Epithelial cell of prostate (primary cell): ENCODE data around the gene RPL5.

Experiments
- DNase-seq: peaks from one replicate; pipeline ENCODE4 v3.0.0-alpha.2; 2011; ENCODE audit warnings: low read depth, low spot score
- H3K27ac ChIP-seq: fragments of 450-650 bp; 2 replicates; pipeline ENCODE4 v1.5.1; 2017; ENCODE audit warnings: mild to moderate bottlenecking

RPL5 gene

GRCh38 chr1:92817986-92818764, 13.7 kb upstream of the RPL5 start:
- no peak overlapping the region for H3K27ac ChIP-seq
- no peak for DNase-seq

DNA sequence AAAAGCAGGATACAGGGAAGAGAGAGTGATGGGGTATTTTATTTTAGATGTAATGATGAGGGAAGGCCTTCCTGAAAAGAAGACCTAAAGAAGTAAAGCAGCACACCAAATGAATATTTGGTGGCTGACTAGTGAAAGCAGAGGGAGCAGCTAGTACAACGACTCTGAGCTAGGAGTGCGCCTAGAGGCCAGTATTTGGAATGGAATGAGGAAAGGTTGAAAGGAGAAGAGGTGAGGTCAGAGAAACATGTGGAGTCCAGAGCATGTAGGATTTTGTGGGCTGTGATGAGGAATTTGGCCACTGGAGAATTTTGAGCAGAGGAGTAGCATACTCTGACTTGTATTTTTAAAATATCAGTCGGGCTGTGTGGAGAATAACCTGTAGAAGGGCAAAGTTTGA, 11.8 kb upstream of the RPL5 start:
- peak overlapping the region; percentile 16 for H3K27ac ChIP-seq
- no peak for DNase-seq

DNA sequence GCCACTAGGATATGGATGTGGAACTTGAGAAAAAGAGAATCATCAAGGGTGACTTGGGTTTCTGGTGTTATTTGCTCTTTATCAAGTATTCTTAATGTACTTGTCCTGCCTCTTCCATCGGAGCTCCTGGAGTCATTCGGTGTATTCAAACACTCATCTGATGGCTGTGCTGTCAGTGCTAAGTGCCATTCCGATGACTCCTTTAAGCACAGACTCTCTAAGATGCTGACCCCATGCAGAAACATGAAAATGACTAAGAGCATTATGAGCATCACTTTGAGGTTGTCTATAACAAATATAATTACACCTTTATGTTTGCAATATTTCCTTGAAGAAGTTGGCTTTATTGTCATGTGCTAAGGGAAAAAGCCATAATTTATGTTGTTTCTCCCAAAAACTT, 11.3 kb upstream of the RPL5 start:
- H3K27ac ChIP-seq: peak overlapping the region; percentile 16
- DNase-seq: no peak

GRCh38 chr1:92822879-92823278, 9.0 kb upstream of the RPL5 start:
- no peak overlapping the region for H3K27ac ChIP-seq
- DNase-seq: no peak

- no peak overlapping the region for H3K27ac ChIP-seq
- DNase-seq: no peak
Measured at GRCh38 chr1:92826792-92827191, 5.0 kb upstream of the RPL5 start.

GRCh38 chr1:92831368-92831761, 475 bp upstream of the RPL5 start:
- H3K27ac ChIP-seq: no peak overlapping the region
- DNase-seq: no peak

DNA sequence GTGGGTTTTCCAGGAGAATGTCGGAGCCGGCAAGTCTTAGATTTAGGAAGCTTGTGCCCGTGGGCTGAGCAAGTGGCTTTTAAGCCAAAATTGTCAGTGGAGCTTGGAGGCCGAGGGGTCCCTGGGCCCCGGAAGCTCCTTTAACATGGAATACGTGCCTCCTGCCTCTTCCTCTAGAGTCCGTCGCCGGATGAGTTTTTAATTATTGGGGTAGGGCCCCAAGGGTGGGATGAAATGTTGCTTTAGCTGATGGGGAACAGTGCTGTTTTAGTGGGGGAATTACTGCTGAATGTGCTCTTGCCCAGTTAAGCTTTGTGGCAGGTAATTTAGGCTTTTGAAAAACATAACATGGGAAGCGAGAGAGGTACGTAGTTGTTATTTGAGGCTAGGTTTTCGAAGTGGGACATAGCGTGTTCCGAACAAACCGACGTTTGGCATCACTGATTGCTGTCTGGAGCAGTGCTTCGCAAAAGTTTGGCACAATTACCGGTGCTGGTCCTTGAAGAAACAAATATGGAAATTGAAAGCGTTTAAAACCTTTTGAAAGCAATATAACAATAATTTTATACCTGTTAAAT, 786 bp downstream of the RPL5 start:
- DNase-seq: no peak
- peak overlapping the region; percentile 82 for H3K27ac ChIP-seq

- DNase-seq: no peak
- peak overlapping the region; percentile 82 for H3K27ac ChIP-seq
Measured at GRCh38 chr1:92833840-92834239, 2.0 kb downstream of the RPL5 start.

GRCh38 chr1:92834617-92835016, 2.8 kb downstream of the RPL5 start:
- no peak for DNase-seq
- peak overlapping the region; percentile 82 for H3K27ac ChIP-seq

DNA sequence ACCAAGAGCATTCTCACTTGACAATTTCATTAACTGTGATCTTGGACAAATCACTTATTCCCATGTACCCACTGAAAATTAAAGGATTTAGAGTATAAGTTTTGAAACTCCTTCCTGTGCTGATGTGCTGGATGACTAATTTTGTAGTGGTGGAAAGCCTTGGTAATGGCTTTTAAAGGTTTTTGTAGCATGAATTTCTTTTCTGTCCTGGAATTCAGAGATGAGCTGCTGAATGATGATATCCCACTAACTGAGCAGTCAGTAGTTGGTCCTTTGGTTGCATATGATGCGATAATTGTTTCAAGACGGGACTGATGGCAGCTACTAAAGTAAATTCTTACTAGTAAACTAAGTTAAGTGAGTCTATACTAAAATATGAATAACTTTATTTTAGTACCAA, 5.2 kb downstream of the RPL5 start:
- no peak for DNase-seq
- peak overlapping the region; percentile 4 for H3K27ac ChIP-seq

- peak overlapping the region; percentile 12 for H3K27ac ChIP-seq
- DNase-seq: no peak
Measured at GRCh38 chr1:92838519-92838918, 6.7 kb downstream of the RPL5 start.

DNA sequence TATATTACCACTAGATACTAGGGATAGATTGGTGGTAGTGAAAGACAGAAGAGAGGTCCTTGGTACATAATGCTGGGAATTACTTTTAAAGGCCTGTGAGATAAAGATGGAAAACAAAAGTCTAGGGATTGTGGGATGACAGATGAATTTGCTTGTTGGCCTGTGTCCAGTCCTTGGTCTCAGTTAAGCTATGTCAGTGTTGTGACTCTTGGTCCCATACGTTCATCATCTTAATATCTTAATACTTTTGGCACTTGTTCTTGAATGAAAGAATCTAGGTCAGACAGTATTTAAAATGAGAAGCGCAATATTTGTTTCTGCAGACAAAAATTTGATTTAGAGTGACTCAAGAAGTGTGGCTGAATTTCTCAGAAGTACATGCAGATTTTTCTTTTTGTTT, 7.6 kb downstream of the RPL5 start:
- DNase-seq: no peak
- no peak overlapping the region for H3K27ac ChIP-seq

DNA sequence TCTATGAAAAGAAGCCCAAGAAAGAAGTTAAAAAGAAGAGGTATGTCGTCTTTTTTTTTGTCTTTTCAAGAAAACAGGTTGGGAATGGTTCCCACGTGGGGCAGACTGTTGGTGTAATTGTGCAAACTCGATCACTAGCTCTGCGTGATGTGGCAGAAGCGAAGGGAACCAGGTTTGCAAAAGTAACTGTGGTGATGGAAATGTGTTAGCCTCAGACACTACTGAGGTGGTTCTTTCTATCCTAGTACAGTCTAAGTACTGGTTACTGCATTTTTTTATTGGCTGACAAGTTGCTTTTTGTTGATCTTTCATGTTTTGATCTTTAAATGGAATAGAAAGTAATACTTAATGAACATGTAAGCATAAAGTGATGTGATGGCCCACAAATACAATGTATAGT, 8.8 kb downstream of the RPL5 start:
- no peak for DNase-seq
- no peak overlapping the region for H3K27ac ChIP-seq

GRCh38 chr1:92842082-92843045, 10.5 kb downstream of the RPL5 start:
- DNase-seq: no peak
- peak overlapping the region; percentile 10 for H3K27ac ChIP-seq

DNA sequence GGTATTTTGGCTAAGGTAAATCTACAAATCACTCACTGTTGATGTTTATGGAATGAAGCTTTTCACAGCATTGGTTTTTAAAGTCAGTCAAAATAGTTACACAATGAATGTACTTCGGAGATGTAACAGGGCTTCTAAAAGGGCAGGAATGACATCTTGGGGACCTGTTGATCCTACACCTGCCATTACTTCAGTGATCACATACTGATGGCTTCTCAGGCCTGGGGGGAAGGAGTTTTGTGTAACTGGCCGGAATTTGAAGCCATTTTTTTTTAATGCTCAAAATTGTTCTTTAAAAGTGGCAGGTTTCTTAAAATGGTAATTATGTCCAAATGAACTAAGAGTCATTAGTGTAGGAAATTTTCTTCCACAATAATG, 11.2 kb downstream of the RPL5 start:
- H3K27ac ChIP-seq: peak overlapping the region; percentile 10
- no peak for DNase-seq

GRCh38 chr1:92843429-92844352, 11.9 kb downstream of the RPL5 start:
- no peak for DNase-seq
- H3K27ac ChIP-seq: peak overlapping the region; percentile 10

DNA sequence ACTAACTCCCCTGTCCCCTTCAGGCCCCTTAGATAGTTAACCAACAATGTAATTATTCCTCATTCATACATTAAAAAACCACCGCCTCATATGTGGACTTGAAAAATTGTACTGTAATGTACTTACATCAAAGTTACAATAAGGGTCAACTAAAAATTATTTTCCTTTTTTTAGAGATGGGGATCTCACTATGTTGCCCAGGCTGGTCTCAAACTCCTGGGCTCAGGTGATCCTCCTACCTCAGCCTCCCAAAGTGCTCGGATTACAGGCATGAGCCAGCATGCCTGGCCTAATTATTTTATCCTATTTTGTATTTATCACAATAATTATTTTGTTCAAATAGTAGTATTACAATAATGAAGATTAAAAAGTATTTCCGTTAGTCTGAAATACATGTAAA, 12.6 kb downstream of the RPL5 start:
- no peak overlapping the region for H3K27ac ChIP-seq
- no peak for DNase-seq

DNA sequence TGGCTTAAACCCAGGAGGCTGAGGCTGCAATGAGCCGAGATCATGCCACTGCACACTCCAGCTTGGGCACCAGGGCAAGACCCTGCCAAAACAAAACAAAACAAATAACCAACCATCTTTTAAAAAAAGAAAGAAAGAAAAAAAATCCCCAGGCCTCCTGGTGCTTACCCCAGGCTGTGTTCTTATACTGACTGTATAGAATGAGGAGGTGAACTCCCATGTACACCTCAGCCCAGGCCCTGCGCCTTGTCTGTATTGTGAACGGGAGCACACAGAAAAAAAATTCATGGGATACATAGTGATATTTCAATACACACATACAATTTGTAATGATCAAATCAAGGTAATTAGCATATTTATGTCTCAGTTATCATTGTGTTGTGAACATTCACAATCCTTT, 14.1 kb downstream of the RPL5 start:
- DNase-seq: no peak
- no peak overlapping the region for H3K27ac ChIP-seq

DNA sequence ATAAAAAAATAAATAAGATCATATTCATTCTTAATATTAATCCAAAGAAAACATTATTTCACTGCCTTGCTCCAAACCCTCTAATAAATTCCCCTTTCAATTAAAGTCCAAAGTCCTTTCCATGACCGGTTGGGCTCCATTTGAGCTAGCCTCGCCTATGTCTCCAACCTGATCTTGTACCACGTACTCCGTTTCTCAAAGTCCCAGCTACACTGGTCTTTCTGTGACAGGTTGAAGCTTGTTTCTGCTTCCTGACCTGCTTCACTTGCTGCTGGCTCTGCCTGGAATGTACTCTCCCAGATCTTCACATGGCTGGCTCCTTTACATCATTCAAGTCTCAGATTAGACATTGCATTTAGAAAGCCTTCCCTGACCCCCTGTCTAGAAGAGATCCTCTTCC, 16.4 kb downstream of the RPL5 start:
- H3K27ac ChIP-seq: peak overlapping the region; percentile 48
- DNase-seq: peak; percentile 44

DNA sequence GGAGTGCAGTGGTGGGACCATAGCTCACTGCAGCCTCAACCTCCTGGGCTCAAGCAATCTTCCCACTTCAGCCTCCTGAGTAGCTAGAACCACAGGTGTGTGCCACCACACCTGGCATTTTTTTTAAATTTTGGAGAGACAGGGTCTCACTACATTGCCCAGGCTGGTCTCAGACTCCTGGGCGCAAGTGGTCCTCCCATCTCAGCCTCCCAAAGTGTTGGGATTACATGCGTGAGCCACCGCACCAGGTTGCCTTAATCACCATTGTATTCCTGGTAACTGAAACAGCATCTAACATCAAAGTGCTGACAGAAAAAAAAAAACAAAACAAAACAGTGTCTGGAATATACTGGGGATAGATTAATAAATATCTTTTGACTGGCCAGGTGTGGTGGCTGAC, 18.2 kb downstream of the RPL5 start:
- no peak for DNase-seq

More for the DNA sequence above, 18.2 kb downstream of the RPL5 start:
- H3K27ac ChIP-seq: no peak overlapping the region
